Panc1 (cell line): Measurements from ENCODE around the gene MEGF11. TPM values are rescaled to one million over a fixed set of nuclear protein-coding genes. Genes with fewer than 3 reads are reported as not detected.

Experiments
- ATAC-seq: fragments of 200-7000 bp; cut with Tn5 transposase; 2 replicates; pipeline ENCODE4 v1.9.1; 2020; ENCODE audit warnings: mild to moderate bottlenecking, moderate library complexity
- BruUV-seq: library from RNA; stranded (reverse); fragments of 400-500 nt; replicated peaks from 2 replicates; lab custom pipeline; 2021; lab: Mats Ljungman, UMichigan
- CTCF ChIA-PET: fragments of 300-600 bp; sonication (Branson Sonifier 250); formaldehyde crosslinking; loops from one replicate; lab custom pipeline; 2022; ENCODE audit warnings: antibody characterized with exemption; lab: Charles Lee
- POLR2A ChIA-PET: fragments of 300-600 bp; sonication (Branson Sonifier 250); formaldehyde crosslinking; loops from one replicate; lab custom pipeline; 2022; ENCODE audit warnings: antibody characterized with exemption; lab: Charles Lee
- DNase-seq: peaks from one replicate; pipeline ENCODE4 v3.0.0-alpha.2; 2010; ENCODE audit warnings: low read depth, low spot score
- H3K27ac ChIP-seq: 2 replicates; pipeline ENCODE4 v1.5.1; 2011; ENCODE audit warnings: mild to moderate bottlenecking, low read length, inconsistent platforms
- H3K27me3 ChIP-seq: fragments of 200-500 bp; sonication (Bioruptor generic); 2 replicates; pipeline ENCODE4 v1.6.0; 2014; ENCODE audit warnings: low read length, inconsistent platforms; ENCODE audit not compliant: control insufficient read depth, insufficient read depth
- H3K36me3 ChIP-seq: fragments of 200-500 bp; sonication (Bioruptor generic); 2 replicates; pipeline ENCODE4 v1.5.1; 2014; ENCODE audit warnings: inconsistent platforms, mild to moderate bottlenecking, low read length, moderate library complexity; ENCODE audit not compliant: control insufficient read depth, insufficient read depth
- H3K4me1 ChIP-seq: 2 replicates; pipeline ENCODE4 v1.5.1; 2011; ENCODE audit warnings: inconsistent platforms, mild to moderate bottlenecking, low read length, moderate library complexity; ENCODE audit not compliant: control insufficient read depth, insufficient read depth
- H3K4me3 ChIP-seq, 2 experiments: 2 replicates each; pipeline ENCODE4 v1.5.1; 2011 to 2012; ENCODE audit warnings: low read depth in 2 of 2, low read length in 2 of 2, mild to moderate bottlenecking in 2 of 2, inconsistent platforms in 1 of 2, moderate library complexity in 1 of 2
- H3K9me3 ChIP-seq: fragments of 200-500 bp; sonication (Bioruptor generic); 2 replicates; pipeline ENCODE4 v1.5.1; 2014; ENCODE audit warnings: low read depth, mild to moderate bottlenecking, inconsistent platforms, low read length, moderate library complexity; ENCODE audit not compliant: control insufficient read depth, insufficient read depth
- POLR2AphosphoS5 ChIP-seq: IDR thresholded peaks from 2 replicates; pipeline ENCODE4 v1.6.1; 2012; ENCODE audit warnings: mild to moderate bottlenecking, low read depth, low read length, moderate library complexity
- SIN3A ChIP-seq: IDR thresholded peaks from 2 replicates; pipeline ENCODE4 v1.6.1; 2012; ENCODE audit warnings: low read depth, mild to moderate bottlenecking, low read length, moderate library complexity, borderline replicate concordance; ENCODE audit not compliant: insufficient read depth
- TCF7L2 ChIP-seq: IDR thresholded peaks from 2 replicates; pipeline ENCODE4 v1.6.1; 2011; ENCODE audit warnings: mild to moderate bottlenecking, low read depth, low read length, inconsistent platforms
- in situ Hi-C: cut with HindIII; loops from 2 replicates; pipeline ENCODE4 v1.10.0; 2016; ENCODE audit warnings: low sequenced_read_pairs, low pct_unique_long_range_greater_than_20kb
- intact Hi-C: fragments of 100-400 bp; cut with micrococcal nuclease; formaldehyde crosslinking; loops from one replicate; pipeline ENCODE4 v1.10.0; 2022; ENCODE audit not compliant: unreplicated experiment
- total RNA-seq: library from RNA; stranded (reverse); gene quantifications from one replicate; pipeline ENCODE4 v1.2.1, GENCODE V29; 2021; ENCODE audit not compliant: unreplicated experiment
- TF ChIP-seq, protein P1 (sequence below), 2 experiments: IDR thresholded peaks; 2 replicates each; pipeline ENCODE4 v1.6.1; 2011 to 2012; ENCODE audit warnings: low read depth in 2 of 2, control low read depth in 1 of 2, low read length in 1 of 2, mild to moderate bottlenecking in 1 of 2, moderate library complexity in 1 of 2; ENCODE audit not compliant: insufficient read depth in 1 of 2
- TF ChIP-seq, protein P2 (sequence below): fragments of 450-650 bp; IDR thresholded peaks from 2 replicates; pipeline ENCODE4 v1.5.1; 2017; ENCODE audit warnings: mild to moderate bottlenecking

MEGF11 gene
- total RNA-seq, 1 experiment from 2014 or later = 0.95 TPM

- H3K4me3 ChIP-seq = no peak overlapping the region
- in situ Hi-C loops = no loop called here
- ATAC-seq (no peak), DNase-seq (no peak)
- H3K4me1 ChIP-seq = no peaks in the 10 kb centered on the region
- ChIA-PET POLR2A (no interaction called here), CTCF (no interaction called here)
- H3K36me3 ChIP-seq = no peaks in the 10 kb centered on the region
- no peaks in the 10 kb centered on the region for H3K9me3 ChIP-seq
- intact Hi-C loops = no loop called here
- 0 out of 2 replicates have a peak, but pooled peaks cover 2% of the 10 kb centered on the region for H3K27me3 ChIP-seq
- TF ChIP-seq, protein P1, sequence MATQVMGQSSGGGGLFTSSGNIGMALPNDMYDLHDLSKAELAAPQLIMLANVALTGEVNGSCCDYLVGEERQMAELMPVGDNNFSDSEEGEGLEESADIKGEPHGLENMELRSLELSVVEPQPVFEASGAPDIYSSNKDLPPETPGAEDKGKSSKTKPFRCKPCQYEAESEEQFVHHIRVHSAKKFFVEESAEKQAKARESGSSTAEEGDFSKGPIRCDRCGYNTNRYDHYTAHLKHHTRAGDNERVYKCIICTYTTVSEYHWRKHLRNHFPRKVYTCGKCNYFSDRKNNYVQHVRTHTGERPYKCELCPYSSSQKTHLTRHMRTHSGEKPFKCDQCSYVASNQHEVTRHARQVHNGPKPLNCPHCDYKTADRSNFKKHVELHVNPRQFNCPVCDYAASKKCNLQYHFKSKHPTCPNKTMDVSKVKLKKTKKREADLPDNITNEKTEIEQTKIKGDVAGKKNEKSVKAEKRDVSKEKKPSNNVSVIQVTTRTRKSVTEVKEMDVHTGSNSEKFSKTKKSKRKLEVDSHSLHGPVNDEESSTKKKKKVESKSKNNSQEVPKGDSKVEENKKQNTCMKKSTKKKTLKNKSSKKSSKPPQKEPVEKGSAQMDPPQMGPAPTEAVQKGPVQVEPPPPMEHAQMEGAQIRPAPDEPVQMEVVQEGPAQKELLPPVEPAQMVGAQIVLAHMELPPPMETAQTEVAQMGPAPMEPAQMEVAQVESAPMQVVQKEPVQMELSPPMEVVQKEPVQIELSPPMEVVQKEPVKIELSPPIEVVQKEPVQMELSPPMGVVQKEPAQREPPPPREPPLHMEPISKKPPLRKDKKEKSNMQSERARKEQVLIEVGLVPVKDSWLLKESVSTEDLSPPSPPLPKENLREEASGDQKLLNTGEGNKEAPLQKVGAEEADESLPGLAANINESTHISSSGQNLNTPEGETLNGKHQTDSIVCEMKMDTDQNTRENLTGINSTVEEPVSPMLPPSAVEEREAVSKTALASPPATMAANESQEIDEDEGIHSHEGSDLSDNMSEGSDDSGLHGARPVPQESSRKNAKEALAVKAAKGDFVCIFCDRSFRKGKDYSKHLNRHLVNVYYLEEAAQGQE (IDR thresholded peaks at IDR 0.05; ENCODE audit: insufficient read depth in 1 of 2, low read depth in 2 of 2, low read length in 1 of 2) = no peak
- TF ChIP-seq, protein P2, sequence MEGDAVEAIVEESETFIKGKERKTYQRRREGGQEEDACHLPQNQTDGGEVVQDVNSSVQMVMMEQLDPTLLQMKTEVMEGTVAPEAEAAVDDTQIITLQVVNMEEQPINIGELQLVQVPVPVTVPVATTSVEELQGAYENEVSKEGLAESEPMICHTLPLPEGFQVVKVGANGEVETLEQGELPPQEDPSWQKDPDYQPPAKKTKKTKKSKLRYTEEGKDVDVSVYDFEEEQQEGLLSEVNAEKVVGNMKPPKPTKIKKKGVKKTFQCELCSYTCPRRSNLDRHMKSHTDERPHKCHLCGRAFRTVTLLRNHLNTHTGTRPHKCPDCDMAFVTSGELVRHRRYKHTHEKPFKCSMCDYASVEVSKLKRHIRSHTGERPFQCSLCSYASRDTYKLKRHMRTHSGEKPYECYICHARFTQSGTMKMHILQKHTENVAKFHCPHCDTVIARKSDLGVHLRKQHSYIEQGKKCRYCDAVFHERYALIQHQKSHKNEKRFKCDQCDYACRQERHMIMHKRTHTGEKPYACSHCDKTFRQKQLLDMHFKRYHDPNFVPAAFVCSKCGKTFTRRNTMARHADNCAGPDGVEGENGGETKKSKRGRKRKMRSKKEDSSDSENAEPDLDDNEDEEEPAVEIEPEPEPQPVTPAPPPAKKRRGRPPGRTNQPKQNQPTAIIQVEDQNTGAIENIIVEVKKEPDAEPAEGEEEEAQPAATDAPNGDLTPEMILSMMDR = no peak
- TF ChIP-seq POLR2AphosphoS5 (no peak), SIN3A (no peak), TCF7L2 (no peak)
- H3K27ac ChIP-seq = no peak overlapping the region
- no TSS peak for BruUV-seq
These were observed 307.9 kb downstream of the MEGF11 start for GRCh38 chr15:65945616-65946015.

- H3K27me3 ChIP-seq = 0 out of 2 replicates have a peak, but pooled peaks cover 2% of the 10 kb centered on the region
- no TSS peak for BruUV-seq
- H3K27ac ChIP-seq = no peak overlapping the region
- POLR2A ChIA-PET = no interaction called here
- no peaks in the 10 kb centered on the region for H3K4me1 ChIP-seq
- no peaks in the 10 kb centered on the region for H3K9me3 ChIP-seq
- intact Hi-C loops (no loop called here), in situ Hi-C loops (no loop called here)
- H3K4me3 ChIP-seq = no peak overlapping the region
- DNase-seq (no peak), ATAC-seq (no peak)
- TF ChIP-seq TCF7L2 = no peak
- TF ChIP-seq, protein P2 = no peak
- TF ChIP-seq SIN3A = no peak
- TF ChIP-seq, protein P1 (IDR thresholded peaks at IDR 0.05; ENCODE audit: insufficient read depth in 1 of 2, low read depth in 2 of 2, low read length in 1 of 2) = no peak
- TF ChIP-seq POLR2AphosphoS5 = no peak
- CTCF ChIA-PET = no interaction called here
- no peaks in the 10 kb centered on the region for H3K36me3 ChIP-seq
These were observed 309.1 kb downstream of the MEGF11 start for GRCh38 chr15:65944404-65944803.
